Gastrocnemius medialis (tissue), 4 donors: ENCODE results near the gene NPAS2. TPM values are rescaled to one million over a fixed set of nuclear protein-coding genes. Genes with fewer than 3 reads are reported as not detected.

Experiments used
- ATAC-seq, 2 donors: fragments of 150-250 bp; one replicate each; pipeline ENCODE4 v1.9.1; 2016
- DNase-seq, 2 donors: peaks; one replicate each; pipeline ENCODE4 v3.0.0-alpha.2; 2019
- H3K27ac ChIP-seq, 4 donors: fragments of 200-600 bp; sonication (generic); 1 replicate in 1 of 4; 2 replicates in 3 of 4; pipeline ENCODE4 v1.5.1; 2016 to 2018; ENCODE audit warnings: mild to moderate bottlenecking in 2 of 4, moderate library complexity in 1 of 4
- H3K27me3 ChIP-seq, 3 donors: fragments of 200-600 bp; sonication (generic) in 2 of 3; 1 replicate in 1 of 3; 2 replicates in 2 of 3; pipeline versions ENCODE4 v1.5.1 to v1.6.0; 2016 to 2019; ENCODE audit warnings: mild to moderate bottlenecking in 1 of 3, moderate library complexity in 1 of 3
- H3K36me3 ChIP-seq, 2 donors: fragments of 200-600 bp; sonication (generic) in 1 of 2; one replicate each; pipeline ENCODE4 v1.5.1; 2017 to 2018
- H3K4me1 ChIP-seq, 2 donors: fragments of 200-600 bp; sonication (generic) in 1 of 2; one replicate each; pipeline ENCODE4 v1.5.1; 2016 to 2017; ENCODE audit warnings: mild to moderate bottlenecking in 2 of 2
- H3K4me3 ChIP-seq, 4 donors: fragments of 200-600 bp; sonication (generic) in 3 of 4; 1 replicate in 1 of 4; 2 replicates in 3 of 4; pipeline ENCODE4 v1.5.1; 2016 to 2019; ENCODE audit warnings: mild to moderate bottlenecking in 2 of 4
- H3K9me3 ChIP-seq, 3 donors: fragments of 200-600 bp; sonication (generic) in 2 of 3; 1 replicate in 1 of 3; 2 replicates in 2 of 3; pipeline ENCODE4 v1.5.1; 2016 to 2019
- CTCF ChIP-seq, 5 experiments: fragments of 450-650 bp in 3 of 5; fragments of 200-600 bp in 2 of 5; sonication (generic) in 2 of 5; IDR thresholded peaks in 4 of 5; conservative IDR thresholded peaks in 1 of 5; 1 replicate in 4 of 5; 2 replicates in 1 of 5; pipeline ENCODE4 v1.5.1; 2016 to 2019; ENCODE audit warnings: antibody characterized with exemption in 5 of 5, mild to moderate bottlenecking in 3 of 5, moderate library complexity in 3 of 5
- POLR2A ChIP-seq, 2 donors: fragments of 450-650 bp; IDR thresholded peaks; one replicate each; pipeline ENCODE4 v1.6.1; 2017; ENCODE audit warnings: antibody characterized with exemption in 2 of 2, mild to moderate bottlenecking in 2 of 2, moderate library complexity in 2 of 2
- in situ Hi-C, 4 donors: fragments of 200-750 bp; cut with MboI; loops; one replicate each; pipeline versions ENCODE4 v1.15.0 to v1.8.0; 2017; ENCODE audit warnings: low sequenced_read_pairs in 4 of 4
- intact Hi-C: fragments of 100-400 bp; cut with DNase I; formaldehyde crosslinking; loops from one replicate; pipeline ENCODE4 v1.15.1; 2023; ENCODE audit warnings: low total_unique reads
- total RNA-seq, 4 donors: library from RNA; depleted of rRNA; stranded (reverse); fragments of >200 nt; gene quantifications; one replicate each; pipeline versions ENCODE4 v1.1.0 to v1.2.3, GENCODE V29; 2016

Gene NPAS2
- total RNA-seq, 4 donors from 2014 or later: 11.4 to 48.2 (median 36.6) TPM

DNA sequence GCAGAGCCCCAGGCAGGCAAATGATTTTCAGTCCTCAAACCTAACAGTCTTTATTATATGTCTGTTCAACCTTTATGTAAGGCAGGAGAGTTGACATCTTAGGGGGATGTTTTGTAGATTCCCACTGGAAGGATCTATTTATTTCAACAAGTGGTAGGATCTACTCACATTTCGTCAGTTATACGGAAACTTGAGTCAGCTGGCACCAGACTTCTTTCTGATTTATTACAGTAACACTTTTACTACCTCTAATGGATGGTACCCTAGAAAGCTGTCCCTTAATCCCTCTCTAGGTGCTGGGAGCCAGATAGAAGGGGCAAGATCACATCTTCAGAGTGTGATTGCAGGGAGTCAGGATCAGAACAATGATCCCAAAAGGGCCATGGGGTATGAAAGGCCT, 180.1 kb downstream of the NPAS2 start:
- in situ Hi-C loops: loop anchor here in 3 of 4 donors (10.0 kb wide), 3 partner anchors 155 to 385 kb away; partner anchors contain the start of gene TBC1D8 (in 1 of the 3)
- no peak for TF ChIP-seq CTCF (IDR thresholded peaks at IDR 0.05 in 4 of 5, conservative IDR thresholded peaks at IDR 0.05 in 1 of 5)
- TF ChIP-seq POLR2A (IDR thresholded peaks at IDR 0.05): no peak

GRCh38 chr2:101001691-101002561, 182.0 kb downstream of the NPAS2 start, which contains the start of gene RPL31:
RPL31 (plus strand) TSS chr2:101002289; CDS start chr2:101002702, 413 bp downstream.
- Histone ChIP-seq H3K27me3 (no peaks in the 10 kb centered on the region), H3K9me3 (no peaks in the 10 kb centered on the region), H3K4me3 (peak within 1 kb of the TSS; percentile 64 to 97 (median 92)), H3K27ac (peak within 1 kb of the TSS; percentile 76 to 91 (median 86)), H3K4me1 (peaks cover 14 to 18% of the 10 kb centered on the region in 2 donors), H3K36me3 (peaks cover 0 to 41% of the 10 kb centered on the region in 2 donors)
- DNase-seq: peak; percentile 95 to 96
- ATAC-seq: peak; percentile 90 to 94
- peak; percentile 79 to 81 for TF ChIP-seq POLR2A (IDR thresholded peaks at IDR 0.05)
- TF ChIP-seq CTCF (IDR thresholded peaks at IDR 0.05 in 4 of 5, conservative IDR thresholded peaks at IDR 0.05 in 1 of 5): no peak
- intact Hi-C loops (loop anchor here (1.0 kb wide), 2 partner anchors 149 to 250 kb away; partner anchors contain the start of genes CNOT11 and TBC1D8), in situ Hi-C loops (loop anchor here in 1 of 4 donors (10.0 kb wide), 1 partner anchor 153 kb away; the partner anchor contains the start of gene TBC1D8)

More for the DNA sequence above, 180.1 kb downstream of the NPAS2 start:
- Histone ChIP-seq H3K4me1 (peaks cover 14 to 15% of the 10 kb centered on the region in 2 donors), H3K27ac (no peak overlapping the region), H3K4me3 (no peak overlapping the region), H3K9me3 (no peaks in the 10 kb centered on the region), H3K36me3 (peaks cover 0 to 31% of the 10 kb centered on the region in 2 donors), H3K27me3 (no peaks in the 10 kb centered on the region)
- no peak for ATAC-seq
- DNase-seq: no peak
- intact Hi-C loops: no loop called here

DNA sequence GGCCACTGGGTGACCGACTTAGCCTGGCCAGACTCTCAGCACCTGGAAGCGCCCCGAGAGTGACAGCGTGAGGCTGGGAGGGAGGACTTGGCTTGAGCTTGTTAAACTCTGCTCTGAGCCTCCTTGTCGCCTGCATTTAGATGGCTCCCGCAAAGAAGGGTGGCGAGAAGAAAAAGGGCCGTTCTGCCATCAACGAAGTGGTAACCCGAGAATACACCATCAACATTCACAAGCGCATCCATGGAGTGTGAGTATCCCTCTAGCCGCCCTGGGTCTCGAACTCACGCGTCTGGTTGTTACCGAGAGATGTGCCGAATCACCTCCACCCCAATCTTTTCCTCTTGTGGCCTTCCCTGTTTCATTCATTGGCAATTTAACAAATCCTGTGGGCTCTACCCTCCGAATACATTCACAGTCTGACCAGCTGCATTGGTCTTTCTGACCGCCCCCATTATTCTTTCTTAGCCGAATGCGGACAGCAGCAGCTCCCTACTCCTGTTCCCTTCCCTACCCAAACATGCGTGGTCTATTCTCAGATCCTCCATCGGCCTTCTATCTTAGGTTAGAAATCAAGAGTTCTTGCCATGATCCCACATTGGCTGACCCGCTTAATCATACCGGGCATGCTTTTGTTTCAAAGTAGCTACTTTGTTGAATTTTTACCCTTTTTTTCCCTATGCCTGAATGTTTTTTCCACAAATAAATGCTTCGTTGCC, 182.8 kb downstream of the NPAS2 start:
- Histone ChIP-seq H3K27ac (peak overlapping the region; percentile 76 to 91 (median 86)), H3K36me3 (peaks cover 0 to 49% of the 10 kb centered on the region in 2 donors), H3K4me3 (peak overlapping the region; percentile 64 to 97 (median 92)), H3K4me1 (peaks cover 14 to 18% of the 10 kb centered on the region in 2 donors), H3K9me3 (no peaks in the 10 kb centered on the region), H3K27me3 (no peaks in the 10 kb centered on the region)
- intact Hi-C loops: loop anchor here (1.0 kb wide), 2 partner anchors 149 to 250 kb away; partner anchors contain the start of genes CNOT11 and TBC1D8
- TF ChIP-seq POLR2A (IDR thresholded peaks at IDR 0.05): no peak
- TF ChIP-seq CTCF (IDR thresholded peaks at IDR 0.05 in 4 of 5, conservative IDR thresholded peaks at IDR 0.05 in 1 of 5): no peak
- DNase-seq (peak in 1 of 2 donors; percentile 49), ATAC-seq (peak; percentile 3 to 23)
- in situ Hi-C loops: loop anchor here in 1 of 4 donors (10.0 kb wide), 1 partner anchor 152 kb away; the partner anchor contains the start of gene TBC1D8

GRCh38 chr2:101003278-101003775, 183.4 kb downstream of the NPAS2 start:
- Histone ChIP-seq H3K4me1 (peaks cover 14 to 18% of the 10 kb centered on the region in 2 donors), H3K27me3 (no peaks in the 10 kb centered on the region), H3K27ac (peak overlapping the region; percentile 76 to 91 (median 86)), H3K9me3 (no peaks in the 10 kb centered on the region), H3K36me3 (peaks cover 0 to 55% of the 10 kb centered on the region in 2 donors), H3K4me3 (peak overlapping the region; percentile 64 to 97 (median 92))
- in situ Hi-C loops (loop anchor here in 1 of 4 donors (10.0 kb wide), 1 partner anchor 151 kb away; the partner anchor contains the start of gene TBC1D8), intact Hi-C loops (no loop called here)
- TF ChIP-seq POLR2A (IDR thresholded peaks at IDR 0.05): no peak
- ATAC-seq (no peak), DNase-seq (no peak)
